Fibroblast of lung (primary cell): Measurements from ENCODE around the gene LDLRAD3. TPM values are rescaled to one million over a fixed set of nuclear protein-coding genes. Genes with fewer than 3 reads are reported as not detected.

ENCODE experiments used
- DNase-seq, 2 donors: peaks; one replicate each; pipeline versions ENCODE4 v3.0.0 to v3.0.0-alpha.2; 2010; ENCODE audit warnings: low read depth in 2 of 2
- H2AFZ ChIP-seq: 2 replicates; pipeline ENCODE4 v1.5.1; 2012; ENCODE audit warnings: low read length, control low read depth, inconsistent platforms
- H3K27ac ChIP-seq: 2 replicates; pipeline ENCODE4 v1.5.1; 2011; ENCODE audit warnings: low read length, control low read depth; ENCODE audit not compliant: insufficient read depth
- H3K27me3 ChIP-seq: 2 replicates; pipeline ENCODE4 v1.5.1; 2011; ENCODE audit warnings: mild to moderate bottlenecking, low read length; ENCODE audit not compliant: control insufficient read depth, insufficient read depth
- H3K36me3 ChIP-seq: 2 replicates; pipeline ENCODE4 v1.5.1; 2011; ENCODE audit warnings: low read length; ENCODE audit not compliant: control insufficient read depth, insufficient read depth
- H3K4me1 ChIP-seq: 2 replicates; pipeline ENCODE4 v1.5.1; 2011; ENCODE audit warnings: low read length; ENCODE audit not compliant: control insufficient read depth, insufficient read depth; ENCODE audit errors: extremely low read depth
- H3K4me2 ChIP-seq: 2 replicates; pipeline ENCODE4 v1.5.1; 2011; ENCODE audit warnings: low read length, control low read depth; ENCODE audit not compliant: insufficient read depth; ENCODE audit errors: extremely low read depth
- H3K4me3 ChIP-seq, 4 experiments: fragments of 200-600 bp in 1 of 4; sonication (generic) in 1 of 4; replicated peaks in 1 of 4; 2 replicates each; pipeline ENCODE4 v1.5.1; 2011 to 2016; ENCODE audit warnings: low read length in 4 of 4, low read depth in 3 of 4, mild to moderate bottlenecking in 3 of 4, control low read depth in 2 of 4, inconsistent platforms in 1 of 4, mixed read lengths in 1 of 4; ENCODE audit not compliant: insufficient read depth in 1 of 4; ENCODE audit errors: control extremely low read depth in 1 of 4
- H3K79me2 ChIP-seq: 2 replicates; pipeline ENCODE4 v1.5.1; 2012; ENCODE audit warnings: mild to moderate bottlenecking, low read length, inconsistent platforms; ENCODE audit not compliant: control insufficient read depth, insufficient read depth
- H3K9ac ChIP-seq: 2 replicates; pipeline ENCODE4 v1.5.1; 2011; ENCODE audit warnings: mild to moderate bottlenecking, low read length, control low read depth; ENCODE audit not compliant: insufficient read depth
- H3K9me3 ChIP-seq: 2 replicates; pipeline ENCODE4 v1.5.1; 2012; ENCODE audit warnings: low read depth, low read length; ENCODE audit not compliant: control insufficient read depth, insufficient read depth
- H4K20me1 ChIP-seq: 2 replicates; pipeline ENCODE4 v1.5.1; 2011; ENCODE audit warnings: low read length; ENCODE audit not compliant: control insufficient read depth, insufficient read depth; ENCODE audit errors: extremely low read depth
- EZH2 ChIP-seq: IDR thresholded peaks from 2 replicates; pipeline ENCODE4 v1.5.1; 2012; ENCODE audit warnings: low read length, control low read depth, mild to moderate bottlenecking; ENCODE audit errors: missing control alignments
- polyA plus RNA-seq, 2 donors: library from polyadenylated mRNA; depleted of rRNA in 1 of 2; stranded (reverse) in 1 of 2; unstranded in 1 of 2; fragments of >200 nt; gene quantifications; 2 replicates each; pipeline ENCODE4 v1.2.1, GENCODE V29; 2011 to 2012; ENCODE audit warnings: missing spikeins in 1 of 2
- total RNA-seq: library from RNA; depleted of rRNA; stranded (reverse); fragments of >200 nt; gene quantifications from 2 replicates; pipeline ENCODE4 v1.2.1, GENCODE V29; 2014
- TF ChIP-seq, protein P1 (sequence below), 2 donors: IDR thresholded peaks in 1 of 2; conservative IDR thresholded peaks in 1 of 2; 1 replicate in 1 of 2; 2 replicates in 1 of 2; pipeline ENCODE4 v1.5.1; 2011 to 2012; ENCODE audit warnings: low read length in 2 of 2, control low read depth in 1 of 2, inconsistent platforms in 1 of 2, low read depth in 1 of 2, mild to moderate bottlenecking in 1 of 2

The LDLRAD3 gene
- total and polyA plus RNA-seq, 2 donors (not counting 1 experiment from before 2014, with no cell fraction given) = 3.8 to 7.8 TPM

GRCh38 chr11:36109590-36109849, 165.7 kb downstream of the LDLRAD3 start:
- Histone ChIP-seq H3K27me3 (no peaks in the 10 kb centered on the region), H3K36me3 (no peaks in the 10 kb centered on the region), H3K27ac (no peak overlapping the region), H3K9ac (no peak overlapping the region), H3K4me1 (no peaks in the 10 kb centered on the region), H3K4me2 (no peak overlapping the region), H4K20me1 (no peaks in the 10 kb centered on the region), H2AFZ (no peak overlapping the region), H3K79me2 (no peaks in the 10 kb centered on the region), H3K4me3 (no peak overlapping the region), H3K9me3 (no peaks in the 10 kb centered on the region)
- TF ChIP-seq, protein P1, sequence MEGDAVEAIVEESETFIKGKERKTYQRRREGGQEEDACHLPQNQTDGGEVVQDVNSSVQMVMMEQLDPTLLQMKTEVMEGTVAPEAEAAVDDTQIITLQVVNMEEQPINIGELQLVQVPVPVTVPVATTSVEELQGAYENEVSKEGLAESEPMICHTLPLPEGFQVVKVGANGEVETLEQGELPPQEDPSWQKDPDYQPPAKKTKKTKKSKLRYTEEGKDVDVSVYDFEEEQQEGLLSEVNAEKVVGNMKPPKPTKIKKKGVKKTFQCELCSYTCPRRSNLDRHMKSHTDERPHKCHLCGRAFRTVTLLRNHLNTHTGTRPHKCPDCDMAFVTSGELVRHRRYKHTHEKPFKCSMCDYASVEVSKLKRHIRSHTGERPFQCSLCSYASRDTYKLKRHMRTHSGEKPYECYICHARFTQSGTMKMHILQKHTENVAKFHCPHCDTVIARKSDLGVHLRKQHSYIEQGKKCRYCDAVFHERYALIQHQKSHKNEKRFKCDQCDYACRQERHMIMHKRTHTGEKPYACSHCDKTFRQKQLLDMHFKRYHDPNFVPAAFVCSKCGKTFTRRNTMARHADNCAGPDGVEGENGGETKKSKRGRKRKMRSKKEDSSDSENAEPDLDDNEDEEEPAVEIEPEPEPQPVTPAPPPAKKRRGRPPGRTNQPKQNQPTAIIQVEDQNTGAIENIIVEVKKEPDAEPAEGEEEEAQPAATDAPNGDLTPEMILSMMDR (conservative IDR thresholded peaks at IDR 0.05 in 1 of 2, IDR thresholded peaks at IDR 0.05 in 1 of 2; ENCODE audit: low read depth in 1 of 2, low read length in 2 of 2) = no peak
- no peak for TF ChIP-seq EZH2
- DNase-seq = no peak

DNA sequence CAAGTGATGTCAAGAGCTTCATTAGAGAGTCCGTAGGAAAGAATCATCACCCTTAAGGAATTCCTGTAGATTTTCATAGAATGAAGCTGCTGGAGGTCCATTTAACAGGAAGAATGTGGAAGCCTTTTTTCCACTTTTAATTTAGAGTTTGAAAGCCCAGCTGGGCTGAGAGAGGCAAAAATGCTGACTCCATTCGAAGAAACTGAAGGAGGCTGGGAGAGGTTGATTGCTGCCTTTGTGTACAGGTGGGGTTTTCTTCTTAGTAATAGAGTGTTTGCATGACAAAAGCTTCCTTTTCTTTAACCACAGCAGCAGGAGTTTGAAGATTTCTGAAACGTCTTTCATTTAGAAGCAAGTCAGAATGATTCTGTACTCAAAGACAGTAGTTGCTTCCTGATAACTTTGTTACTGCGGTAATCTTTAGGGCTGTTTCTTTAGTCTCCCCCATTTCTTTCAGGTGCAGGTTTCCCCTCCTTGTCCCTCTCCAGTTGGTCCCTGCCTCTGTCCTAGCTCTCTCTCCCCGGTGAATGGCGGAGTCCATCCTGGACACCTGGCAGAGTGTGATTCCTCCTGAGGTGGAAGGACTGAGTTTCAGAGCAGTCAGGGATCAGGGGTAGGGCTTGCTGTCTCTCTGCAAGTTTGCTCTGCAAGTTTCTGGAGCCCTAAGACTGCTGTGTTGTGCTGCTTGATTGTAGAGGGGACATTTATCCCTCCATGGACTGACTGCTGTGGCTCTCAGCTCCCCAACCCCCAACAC, 166.2 kb downstream of the LDLRAD3 start:
- H4K20me1 ChIP-seq = no peaks in the 10 kb centered on the region
- H3K9ac ChIP-seq = no peak overlapping the region
- H3K79me2 ChIP-seq = no peaks in the 10 kb centered on the region
- TF ChIP-seq, protein P1 (conservative IDR thresholded peaks at IDR 0.05 in 1 of 2, IDR thresholded peaks at IDR 0.05 in 1 of 2; ENCODE audit: low read depth in 1 of 2, low read length in 2 of 2) = no peak
- TF ChIP-seq EZH2 = no peak
- no peak overlapping the region for H3K4me3 ChIP-seq
- no peak overlapping the region for H2AFZ ChIP-seq
- no peak overlapping the region for H3K4me2 ChIP-seq
- no peaks in the 10 kb centered on the region for H3K36me3 ChIP-seq
- no peaks in the 10 kb centered on the region for H3K4me1 ChIP-seq
- peak in 1 of 2 donors; percentile 55 for DNase-seq
- H3K27ac ChIP-seq = no peak overlapping the region
- no peaks in the 10 kb centered on the region for H3K9me3 ChIP-seq
- no peaks in the 10 kb centered on the region for H3K27me3 ChIP-seq

- TF ChIP-seq EZH2 = no peak
- TF ChIP-seq, protein P1 (conservative IDR thresholded peaks at IDR 0.05 in 1 of 2, IDR thresholded peaks at IDR 0.05 in 1 of 2; ENCODE audit: low read depth in 1 of 2, low read length in 2 of 2) = no peak
- Histone ChIP-seq H3K36me3 (no peaks in the 10 kb centered on the region), H3K9me3 (no peaks in the 10 kb centered on the region), H3K4me3 (no peak overlapping the region), H3K4me2 (no peak overlapping the region), H2AFZ (no peak overlapping the region), H4K20me1 (no peaks in the 10 kb centered on the region), H3K4me1 (no peaks in the 10 kb centered on the region), H3K27me3 (no peaks in the 10 kb centered on the region), H3K9ac (no peak overlapping the region), H3K27ac (no peak overlapping the region), H3K79me2 (no peaks in the 10 kb centered on the region)
- DNase-seq = no peak
These were observed 167.0 kb downstream of the LDLRAD3 start for GRCh38 chr11:36110668-36111410.
